Suprapubic skin (tissue), 4 donors: ENCODE measurements around the gene DLG1.

Experiments used
- CTCF ChIP-seq, 2 donors: fragments of 200-600 bp in 1 of 2; fragments of 450-650 bp in 1 of 2; sonication (generic) in 1 of 2; IDR thresholded peaks; one replicate each; pipeline ENCODE4 v1.5.1; 2016 to 2019; ENCODE audit warnings: antibody characterized with exemption in 2 of 2, mild to moderate bottlenecking in 1 of 2, moderate library complexity in 1 of 2
- POLR2A ChIP-seq, 2 donors: fragments of 450-650 bp; IDR thresholded peaks; one replicate each; pipeline ENCODE4 v1.6.1; 2017; ENCODE audit warnings: antibody characterized with exemption in 2 of 2, mild to moderate bottlenecking in 2 of 2, moderate library complexity in 2 of 2
- POLR2AphosphoS5 ChIP-seq, 3 donors: sonication (generic); formaldehyde crosslinking; IDR thresholded peaks; one replicate each; pipeline ENCODE4 v1.6.1; 2017; ENCODE audit warnings: antibody characterized with exemption in 3 of 3

- no peak for TF ChIP-seq POLR2A (IDR thresholded peaks at IDR 0.05)
- no peak for TF ChIP-seq CTCF (IDR thresholded peaks at IDR 0.05)
- TF ChIP-seq POLR2AphosphoS5 (IDR thresholded peaks at IDR 0.05) = no peak
Measured at GRCh38 chr3:197014942-197015575, 283.4 kb downstream of the DLG1 start.
